ENCODE measurements around the gene GABPB1. TPM values are rescaled to one million over a fixed set of nuclear protein-coding genes. Genes with fewer than 3 reads are reported as not detected.
A peak's percentile ranks its signal among the peaks of the same experiment; 100 is the strongest.
"Not testable (repeated sequence)": the region's sequence is repeated elsewhere in the genome, so short reads cannot be mapped to it uniquely, and the experiment has no call there.

Gene GABPB1
- total RNA-seq: 10 to 100 TPM in 3 of 4 donors, 1 to 10 TPM in 1; 9.2 to 21.6 (median 16.3) TPM

GRCh38 chr15:50354838-50355618 lies at the start of gene GABPB1:
TSS of gene GABPB1 (minus strand) at chr15:50355198. CDS start at chr15:50309798, 45,400 bp downstream.
- no peak for TF ChIP-seq CTCF (IDR thresholded peaks at IDR 0.05)
- TF ChIP-seq POLR2A (IDR thresholded peaks at IDR 0.05): peak in 2 of 4 donors; percentile 24 to 61
- Histone ChIP-seq H3K36me3 (peaks cover 0 to 24% (median 0%) of the 10 kb centered on the region in 3 donors), H3K4me3 (peak within 1 kb of the TSS; percentile 81 to 99 (median 90)), H3K27ac (peak within 1 kb of the TSS; percentile 99 to 100 (median 100)), H3K4me1 (peaks cover 5 to 62% (median 27%) of the 10 kb centered on the region in 3 donors), H3K9me3 (no peaks in the 10 kb centered on the region), H3K27me3 (no peaks in the 10 kb centered on the region)
- 0% methylated on average over 11 to 23 of the region's 70 CpGs for WGBS, 2 donors
- intact Hi-C loops (cut with DNase I): no loop called here
- DNase-seq: peak; percentile 78

- intact Hi-C loops (cut with DNase I); H3K4me3 ChIP-seq; H3K9me3 ChIP-seq; DNase-seq; H3K36me3 ChIP-seq; H3K27me3 ChIP-seq: not testable (repeated sequence)
- Histone ChIP-seq H3K27ac (peak overlapping the region in 3 of 4 donors; percentile 30 to 60 (median 48)), H3K4me1 (peaks cover 0 to 12% (median 7%) of the 10 kb centered on the region in 3 donors)
- WGBS, 2 donors: 76 to 88% methylated on average over 1 to 4 of the region's 4 CpGs
Measured at GRCh38 chr15:50391561-50391960, 36.6 kb upstream of the GABPB1 start.

GRCh38 chr15:50390554-50391264 lies 35.7 kb upstream of the GABPB1 start:
- WGBS, 2 donors: 24 to 40% methylated on average over 4 of the region's 4 CpGs
- intact Hi-C loops (cut with DNase I): no loop called here
- TF ChIP-seq CTCF (IDR thresholded peaks at IDR 0.05): no peak
- TF ChIP-seq POLR2A (IDR thresholded peaks at IDR 0.05): no peak

GRCh38 chr15:50382408-50382807 lies 27.4 kb upstream of the GABPB1 start:
- H3K4me3 ChIP-seq; H3K27me3 ChIP-seq; H3K4me1 ChIP-seq; intact Hi-C loops (cut with DNase I); H3K27ac ChIP-seq; DNase-seq; H3K36me3 ChIP-seq; H3K9me3 ChIP-seq: not testable (repeated sequence)
- WGBS, 2 donors: 69 to 79% methylated on average over 5 of the region's 5 CpGs

More at GRCh38 chr15:50390554-50391264, 35.7 kb upstream of the GABPB1 start:
- H3K27ac ChIP-seq: peak overlapping the region in 3 of 4 donors; percentile 30 to 60 (median 48)
- no peaks in the 10 kb centered on the region for H3K27me3 ChIP-seq
- H3K4me3 ChIP-seq: no peak overlapping the region
- no peaks in the 10 kb centered on the region for H3K36me3 ChIP-seq
- no peak for DNase-seq
- H3K4me1 ChIP-seq: peaks cover 0 to 12% (median 7%) of the 10 kb centered on the region in 3 donors
- H3K9me3 ChIP-seq: no peaks in the 10 kb centered on the region

GRCh38 chr15:50381438-50381837 lies 26.4 kb upstream of the GABPB1 start:
- TF ChIP-seq CTCF (IDR thresholded peaks at IDR 0.05) (no peak), POLR2A (IDR thresholded peaks at IDR 0.05) (no peak)

GRCh38 chr15:50380089-50380488 lies 25.1 kb upstream of the GABPB1 start:
- Histone ChIP-seq H3K9me3 (no peaks in the 10 kb centered on the region), H3K4me1 (no peaks in the 10 kb centered on the region), H3K27me3 (no peaks in the 10 kb centered on the region), H3K4me3 (no peak overlapping the region), H3K27ac (no peak overlapping the region), H3K36me3 (no peaks in the 10 kb centered on the region)
- WGBS, 2 donors: 52 to 57% methylated on average over 1 of the region's 1 CpG
- intact Hi-C loops (cut with DNase I): no loop called here
- DNase-seq: no peak
- TF ChIP-seq POLR2A (IDR thresholded peaks at IDR 0.05) (no peak), CTCF (IDR thresholded peaks at IDR 0.05) (no peak)

More at GRCh38 chr15:50381438-50381837, 26.4 kb upstream of the GABPB1 start:
- WGBS, 2 donors: 37 to 53% methylated on average over 1 of the region's 1 CpG
- no peaks in the 10 kb centered on the region for H3K4me1 ChIP-seq
- no peaks in the 10 kb centered on the region for H3K9me3 ChIP-seq
- DNase-seq: no peak
- no peaks in the 10 kb centered on the region for H3K36me3 ChIP-seq
- no peak overlapping the region for H3K4me3 ChIP-seq
- H3K27ac ChIP-seq: no peak overlapping the region
- H3K27me3 ChIP-seq: no peaks in the 10 kb centered on the region
- intact Hi-C loops (cut with DNase I): no loop called here

- H3K36me3 ChIP-seq; H3K4me3 ChIP-seq; DNase-seq; H3K27ac ChIP-seq; H3K4me1 ChIP-seq; H3K9me3 ChIP-seq; intact Hi-C loops (cut with DNase I); H3K27me3 ChIP-seq: not testable (repeated sequence)
- 94% methylated on average over 7 of the region's 7 CpGs for WGBS, 2 donors
Measured at GRCh38 chr15:50379413-50379812, 24.4 kb upstream of the GABPB1 start.
